ENCODE data around the gene LAMC3.

DNA sequence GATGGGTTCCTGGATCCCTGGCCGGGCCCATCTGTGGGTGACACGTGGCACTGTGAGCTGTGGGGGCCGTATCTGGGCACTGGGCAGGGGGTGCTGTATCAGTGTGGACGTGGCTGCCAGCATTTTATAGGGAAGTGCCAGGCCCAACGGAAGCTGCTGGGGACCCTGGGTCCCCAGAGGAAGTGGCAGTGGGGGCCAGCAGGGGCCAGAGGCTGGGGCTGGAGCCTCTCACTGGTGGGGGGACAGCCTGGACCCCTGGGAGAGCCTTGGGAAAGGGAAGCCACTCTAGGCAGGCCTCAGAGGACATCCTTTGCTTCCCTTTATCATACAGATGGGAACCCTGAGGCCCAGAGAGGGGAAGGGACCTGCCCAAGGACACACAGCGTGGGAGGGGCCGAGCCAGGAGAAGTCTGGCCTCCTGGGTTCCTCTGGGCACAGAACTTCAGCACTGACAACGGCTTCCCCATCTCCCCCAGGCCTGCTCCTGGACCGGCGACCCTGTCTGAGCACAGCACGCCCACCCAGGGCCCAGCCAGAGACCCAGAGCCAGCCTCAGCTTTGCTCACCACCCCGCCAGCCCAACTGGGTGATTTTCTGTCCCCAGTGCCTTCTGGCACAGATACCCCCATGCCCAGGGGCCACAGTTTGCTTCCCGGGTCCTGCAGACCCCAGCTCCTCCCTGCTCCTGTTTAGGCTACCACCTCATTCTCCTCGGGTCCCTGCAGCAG, 15.5 kb upstream of the LAMC3 start:
- TF ChIP-seq EZH2 (IDR thresholded peaks at IDR 0.05; ENCODE audit: low read length, unreplicated experiment) = no peak
- TF ChIP-seq, protein P1, sequence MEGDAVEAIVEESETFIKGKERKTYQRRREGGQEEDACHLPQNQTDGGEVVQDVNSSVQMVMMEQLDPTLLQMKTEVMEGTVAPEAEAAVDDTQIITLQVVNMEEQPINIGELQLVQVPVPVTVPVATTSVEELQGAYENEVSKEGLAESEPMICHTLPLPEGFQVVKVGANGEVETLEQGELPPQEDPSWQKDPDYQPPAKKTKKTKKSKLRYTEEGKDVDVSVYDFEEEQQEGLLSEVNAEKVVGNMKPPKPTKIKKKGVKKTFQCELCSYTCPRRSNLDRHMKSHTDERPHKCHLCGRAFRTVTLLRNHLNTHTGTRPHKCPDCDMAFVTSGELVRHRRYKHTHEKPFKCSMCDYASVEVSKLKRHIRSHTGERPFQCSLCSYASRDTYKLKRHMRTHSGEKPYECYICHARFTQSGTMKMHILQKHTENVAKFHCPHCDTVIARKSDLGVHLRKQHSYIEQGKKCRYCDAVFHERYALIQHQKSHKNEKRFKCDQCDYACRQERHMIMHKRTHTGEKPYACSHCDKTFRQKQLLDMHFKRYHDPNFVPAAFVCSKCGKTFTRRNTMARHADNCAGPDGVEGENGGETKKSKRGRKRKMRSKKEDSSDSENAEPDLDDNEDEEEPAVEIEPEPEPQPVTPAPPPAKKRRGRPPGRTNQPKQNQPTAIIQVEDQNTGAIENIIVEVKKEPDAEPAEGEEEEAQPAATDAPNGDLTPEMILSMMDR (conservative IDR thresholded peaks at IDR 0.05; ENCODE audit: low read depth, low read length) = no peak
